NCI-H345 treated with DMSO at 0.1 percent for 48 hours (cell line): ENCODE measurements around the gene PDLIM7.
A peak's percentile ranks its signal among the peaks of the same experiment; 100 is the strongest.

ENCODE experiments used
- DNase-seq: peaks from one replicate; lab custom pipeline; 2025; ENCODE audit not compliant: unreplicated experiment; lab: John Stamatoyannopoulos, UW

PDLIM7 gene

GRCh38 chr5:177475563-177476427 lies 21.6 kb downstream of the PDLIM7 start:
- DNase-seq = no peak

GRCh38 chr5:177474846-177475562 lies 22.4 kb downstream of the PDLIM7 start:
- no peak for DNase-seq

GRCh38 chr5:177474002-177474476 lies 23.4 kb downstream of the PDLIM7 start:
- no peak for DNase-seq

- peak; percentile 34 for DNase-seq
Measured at GRCh38 chr5:177473443-177474001, 23.9 kb downstream of the PDLIM7 start, which contains the start of gene DBN1. Gene DBN1, minus strand, starts transcription at chr5:177473634. Its CDS starts 113 bp downstream, at chr5:177473521.

- no peak for DNase-seq
Measured at GRCh38 chr5:177472460-177473442, 24.7 kb downstream of the PDLIM7 start.

- DNase-seq = no peak
Measured at GRCh38 chr5:177471610-177472356, 25.6 kb downstream of the PDLIM7 start.

- DNase-seq = no peak
Measured at GRCh38 chr5:177470759-177471536, 26.5 kb downstream of the PDLIM7 start.

- peak; percentile 55 for DNase-seq
Measured at GRCh38 chr5:177469750-177470525, 27.5 kb downstream of the PDLIM7 start.

- no peak for DNase-seq
Measured at GRCh38 chr5:177468685-177469628, 28.4 kb downstream of the PDLIM7 start.

- DNase-seq = no peak
Measured at GRCh38 chr5:177468329-177468684, 29.1 kb downstream of the PDLIM7 start.

- DNase-seq = no peak
Measured at GRCh38 chr5:177467436-177467835, 30.0 kb downstream of the PDLIM7 start.

GRCh38 chr5:177466861-177467260 lies 30.5 kb downstream of the PDLIM7 start:
- no peak for DNase-seq

GRCh38 chr5:177465044-177465443 lies 32.4 kb downstream of the PDLIM7 start:
- no peak for DNase-seq

GRCh38 chr5:177462021-177462670 lies 35.3 kb downstream of the PDLIM7 start:
- no peak for DNase-seq

GRCh38 chr5:177459819-177460628 lies 37.4 kb downstream of the PDLIM7 start:
- DNase-seq = no peak

- no peak for DNase-seq
Measured at GRCh38 chr5:177459357-177459756, 38.0 kb downstream of the PDLIM7 start.
